HG03378 (cell line): ENCODE results near the gene ZNF26.
"Not testable (repeated sequence)": the region's sequence is repeated elsewhere in the genome, so short reads cannot be mapped to it uniquely, and the experiment has no call there.

ENCODE experiments used
- ATAC-seq: cut with Tn5 transposase; IDR thresholded peaks from one replicate; pipeline ENCODE4 v1.9.1; 2021; ENCODE audit warnings: mild to moderate bottlenecking, moderate library complexity; ENCODE audit not compliant: unreplicated experiment

ZNF26 gene

GRCh38 chr12:132955094-132956010, 30.8 kb upstream of the ZNF26 start:
- ATAC-seq: no peak

- ATAC-seq: peak; percentile 86
Observed at GRCh38 chr12:132956011-132956788, 30.0 kb upstream of the ZNF26 start, which contains the start of gene ZNF605. Gene ZNF605, minus strand, starts transcription at chr12:132956306. Its CDS starts 10,671 bp downstream, at chr12:132945635.

GRCh38 chr12:132961790-132962189, 24.4 kb upstream of the ZNF26 start:
- ATAC-seq: not testable (repeated sequence)

- not testable (repeated sequence) for ATAC-seq
Observed at GRCh38 chr12:132963947-132964346, 22.2 kb upstream of the ZNF26 start.

- no peak for ATAC-seq
Observed at GRCh38 chr12:132965796-132966195, 20.4 kb upstream of the ZNF26 start.

GRCh38 chr12:132966676-132967415, 19.3 kb upstream of the ZNF26 start:
- no peak for ATAC-seq

- no peak for ATAC-seq
Observed at GRCh38 chr12:132967736-132968135, 18.4 kb upstream of the ZNF26 start.

- no peak for ATAC-seq
Observed at GRCh38 chr12:132972374-132972773, 13.8 kb upstream of the ZNF26 start.

GRCh38 chr12:132976870-132977269, 9.3 kb upstream of the ZNF26 start:
- ATAC-seq: not testable (repeated sequence)

GRCh38 chr12:132986885-132987225, 688 bp downstream of the ZNF26 start:
- ATAC-seq: no peak

- ATAC-seq: no peak
Observed at GRCh38 chr12:132998741-132999140, 12.6 kb downstream of the ZNF26 start.

- no peak for ATAC-seq
Observed at GRCh38 chr12:133010657-133011297, 24.6 kb downstream of the ZNF26 start.

- no peak for ATAC-seq
Observed at GRCh38 chr12:133023566-133023965, 37.4 kb downstream of the ZNF26 start.

- no peak for ATAC-seq
Observed at GRCh38 chr12:133026996-133027395, 40.8 kb downstream of the ZNF26 start.

- peak; percentile 85 for ATAC-seq
Observed at GRCh38 chr12:133037207-133038005, 51.2 kb downstream of the ZNF26 start, which contains the start of gene ZNF84. Gene ZNF84, plus strand, starts transcription at chr12:133037509. Its CDS starts 3,959 bp downstream, at chr12:133041468.

GRCh38 chr12:133038118-133038709, 52.0 kb downstream of the ZNF26 start:
- no peak for ATAC-seq

GRCh38 chr12:133046698-133047097, 60.5 kb downstream of the ZNF26 start:
- ATAC-seq: no peak

- ATAC-seq: no peak
Observed at GRCh38 chr12:133057446-133057845, 71.3 kb downstream of the ZNF26 start.
